A549 (cell line): ENCODE results near the gene NTM.

Source experiments
- CTCF ChIP-seq: fragments of >200 bp; sonication (Bioruptor Twin); formaldehyde crosslinking; IDR thresholded peaks from 3 replicates; pipeline ENCODE4 v1.5.1; 2016
- EP300 ChIP-seq, 2 experiments: fragments of >200 bp; sonication (Bioruptor Twin); formaldehyde crosslinking; IDR thresholded peaks; 2 replicates in 1 of 2; 3 replicates in 1 of 2; pipeline ENCODE4 v1.6.1; 2016 to 2017
- MAFK ChIP-seq: fragments of 450-650 bp; IDR thresholded peaks from 2 replicates; pipeline ENCODE4 v1.6.1; 2014; ENCODE audit not compliant: partially characterized antibody
- MAZ ChIP-seq: fragments of 150-350 bp; IDR thresholded peaks from 2 replicates; pipeline ENCODE4 v1.6.1; 2014; ENCODE audit warnings: antibody characterized with exemption, low read depth, low read length, borderline replicate concordance
- RAD21 ChIP-seq, 2 experiments: fragments of >200 bp in 1 of 2; sonication (Bioruptor Twin) in 1 of 2; formaldehyde crosslinking in 1 of 2; IDR thresholded peaks in 1 of 2; conservative IDR thresholded peaks in 1 of 2; 2 replicates in 1 of 2; 3 replicates in 1 of 2; pipeline ENCODE4 v1.6.1; 2012 to 2018; ENCODE audit warnings: inconsistent platforms in 1 of 2
- RARB ChIP-seq: fragments of 250-450 bp; sonication (Bioruptor Pico); IDR thresholded peaks from 2 replicates; pipeline ENCODE4 v1.8.0; 2021; ENCODE audit warnings: mild to moderate bottlenecking, moderate library complexity
- RFX5 ChIP-seq: fragments of 450-650 bp; IDR thresholded peaks from 2 replicates; pipeline ENCODE4 v1.7.1; 2014; ENCODE audit warnings: antibody characterized with exemption, mild to moderate bottlenecking, moderate library complexity

- TF ChIP-seq EP300 (IDR thresholded peaks at IDR 0.05) (no peak), MAZ (no peak), MAFK (no peak), CTCF (no peak), RARB (no peak), RAD21 (conservative IDR thresholded peaks at IDR 0.05 in 1 of 2, IDR thresholded peaks at IDR 0.05 in 1 of 2) (no peak), RFX5 (no peak)
Observed at GRCh38 chr11:131612533-131612932, 242.1 kb downstream of the NTM start.
